Liver (tissue), 9 donors: Measurements from ENCODE around the gene ACADSB. TPM values are rescaled to one million over a fixed set of nuclear protein-coding genes. Genes with fewer than 3 reads are reported as not detected.

Experiments used
- DNase-seq: peaks from one replicate; pipeline ENCODE4 v3.0.0-alpha.2; 2017; ENCODE audit warnings: low spot score
- H3K27ac ChIP-seq, 2 donors: one replicate each; pipeline ENCODE4 v1.7.0; 2013; ENCODE audit warnings: inconsistent platforms in 2 of 2, low read length in 2 of 2, control low read depth in 1 of 2, low read depth in 1 of 2, mild to moderate bottlenecking in 1 of 2
- H3K27me3 ChIP-seq, 4 donors: one replicate each; pipeline versions ENCODE4 v1.6.1 to v1.7.0; 2013; ENCODE audit warnings: low read length in 3 of 4, inconsistent platforms in 1 of 4, mild to moderate bottlenecking in 1 of 4, moderate library complexity in 1 of 4; ENCODE audit not compliant: control insufficient read depth in 4 of 4, insufficient read depth in 4 of 4
- H3K36me3 ChIP-seq, 4 donors: one replicate each; pipeline versions ENCODE4 v1.6.1 to v1.7.0; 2013; ENCODE audit warnings: low read length in 3 of 4, mild to moderate bottlenecking in 3 of 4, low read depth in 1 of 4, moderate library complexity in 1 of 4; ENCODE audit not compliant: control insufficient read depth in 4 of 4, insufficient read depth in 3 of 4
- H3K4me1 ChIP-seq, 4 donors: one replicate each; pipeline versions ENCODE4 v1.6.1 to v1.7.0; 2013; ENCODE audit warnings: low read length in 3 of 4, mild to moderate bottlenecking in 3 of 4, moderate library complexity in 1 of 4; ENCODE audit not compliant: control insufficient read depth in 4 of 4, insufficient read depth in 4 of 4
- H3K4me3 ChIP-seq, 3 donors: one replicate each; pipeline versions ENCODE4 v1.6.1 to v1.7.0; 2013; ENCODE audit warnings: low read length in 3 of 3, control low read depth in 1 of 3, low read depth in 1 of 3, mild to moderate bottlenecking in 1 of 3
- H3K9ac ChIP-seq, 2 donors: one replicate each; pipeline ENCODE4 v1.7.0; 2013; ENCODE audit warnings: low read length in 2 of 2, mild to moderate bottlenecking in 2 of 2, moderate library complexity in 2 of 2, control low read depth in 1 of 2, low read depth in 1 of 2
- H3K9me3 ChIP-seq, 4 donors: one replicate each; pipeline versions ENCODE4 v1.6.1 to v1.7.0; 2013; ENCODE audit warnings: low read length in 3 of 4; ENCODE audit not compliant: control insufficient read depth in 4 of 4
- ATF3 ChIP-seq: IDR thresholded peaks from 2 replicates; pipeline ENCODE4 v1.6.1; 2016; ENCODE audit warnings: antibody characterized with exemption
- CTCF ChIP-seq: fragments of 150-350 bp; IDR thresholded peaks from 2 replicates; pipeline ENCODE4 v1.5.1; 2017; ENCODE audit warnings: improper control_type of control experiment, low read depth, low read length; ENCODE audit not compliant: missing input control
- EGR1 ChIP-seq, 2 donors: IDR thresholded peaks; 2 replicates each; pipeline ENCODE4 v1.6.1; 2016 to 2018; ENCODE audit warnings: antibody characterized with exemption in 2 of 2, low read depth in 2 of 2
- FOXA1 ChIP-seq: IDR thresholded peaks from 2 replicates; pipeline ENCODE4 v1.6.1; 2016; ENCODE audit warnings: antibody characterized with exemption
- FOXA2 ChIP-seq: IDR thresholded peaks from 2 replicates; pipeline ENCODE4 v1.6.1; 2016; ENCODE audit warnings: antibody characterized with exemption
- GABPA ChIP-seq, 2 donors: IDR thresholded peaks in 1 of 2; conservative IDR thresholded peaks in 1 of 2; 2 replicates each; pipeline ENCODE4 v1.6.1; 2016; ENCODE audit warnings: antibody characterized with exemption in 2 of 2, mild to moderate bottlenecking in 1 of 2, moderate library complexity in 1 of 2
- HNF4A ChIP-seq, 2 donors: conservative IDR thresholded peaks; 2 replicates each; pipeline ENCODE4 v1.6.1; 2016; ENCODE audit warnings: antibody characterized with exemption in 2 of 2, mild to moderate bottlenecking in 2 of 2
- HNF4G ChIP-seq: IDR thresholded peaks from 2 replicates; pipeline ENCODE4 v1.6.1; 2016; ENCODE audit warnings: antibody characterized with exemption
- JUND ChIP-seq, 2 donors: IDR thresholded peaks; 2 replicates each; pipeline ENCODE4 v1.6.1; 2016; ENCODE audit warnings: antibody characterized with exemption in 2 of 2
- NR2F2 ChIP-seq: IDR thresholded peaks from 2 replicates; pipeline ENCODE4 v1.6.1; 2016; ENCODE audit warnings: antibody characterized with exemption
- RAD21 ChIP-seq, 2 donors: IDR thresholded peaks; 2 replicates each; pipeline ENCODE4 v1.6.1; 2016; ENCODE audit warnings: antibody characterized with exemption in 2 of 2, mild to moderate bottlenecking in 2 of 2
- RXRA ChIP-seq, 2 donors: IDR thresholded peaks; 2 replicates each; pipeline ENCODE4 v1.6.1; 2017 to 2018; ENCODE audit warnings: antibody characterized with exemption in 2 of 2, mild to moderate bottlenecking in 1 of 2
- SP1 ChIP-seq: IDR thresholded peaks from 2 replicates; pipeline ENCODE4 v1.6.1; 2018; ENCODE audit warnings: antibody characterized with exemption, mild to moderate bottlenecking
- YY1 ChIP-seq: IDR thresholded peaks from 2 replicates; pipeline ENCODE4 v1.6.1; 2016; ENCODE audit warnings: antibody characterized with exemption, mild to moderate bottlenecking
- WGBS: extraction: QIAGEN DNeasy Blood & Tissue Kit; methylation state at CpG from one replicate; pipeline ENCODE4 v1.1.7; 2013; 5-methylcytosine and 5-hydroxymethylcytosine counted together
- polyA plus RNA-seq, 2 donors: library from polyadenylated mRNA; stranded (reverse) in 1 of 2; unstranded in 1 of 2; fragments of 200-250 nt in 1 of 2; fragments of >200 nt in 1 of 2; fragmentation: Nextera tagmentation in 1 of 2; extraction: Ambion mirVana in 1 of 2; gene quantifications; one replicate each; pipeline versions ENCODE4 v1.2.1 to v1.2.3, GENCODE V29; 2013 to 2015
- total RNA-seq, 2 donors: library from RNA; depleted of rRNA; stranded (reverse); fragments of >200 nt; gene quantifications; one replicate each; pipeline ENCODE4 v1.2.3, GENCODE V29; 2014
- TF ChIP-seq, protein P1 (sequence below): IDR thresholded peaks from 2 replicates; pipeline ENCODE4 v1.6.1; 2016; ENCODE audit warnings: antibody characterized with exemption, mild to moderate bottlenecking
- donor health status: healthy.
- donor health status: healthy.
- donor health status: healthy.
- donor health status: healthy.
- donor health status: healthy.

ACADSB gene
- total and polyA plus RNA-seq, 4 donors: 97.9 to 164 (median 110) TPM

- Histone ChIP-seq H3K27ac (peak overlapping the region; percentile 87 to 95), H3K4me1 (peaks cover 15 to 38% (median 28%) of the 10 kb centered on the region in 4 donors), H3K4me3 (peak overlapping the region; percentile 73 to 91 (median 85)), H3K36me3 (peaks cover 0 to 2% (median under 1%) of the 10 kb centered on the region in 4 donors), H3K9me3 (no peaks in the 10 kb centered on the region), H3K9ac (peak overlapping the region; percentile 80 to 99), H3K27me3 (no peaks in the 10 kb centered on the region)
- WGBS: under 1% methylated on average over 34 of the region's 34 CpGs
- DNase-seq: peak; percentile 52
- no peak for TF ChIP-seq YY1
- TF ChIP-seq, protein P1, sequence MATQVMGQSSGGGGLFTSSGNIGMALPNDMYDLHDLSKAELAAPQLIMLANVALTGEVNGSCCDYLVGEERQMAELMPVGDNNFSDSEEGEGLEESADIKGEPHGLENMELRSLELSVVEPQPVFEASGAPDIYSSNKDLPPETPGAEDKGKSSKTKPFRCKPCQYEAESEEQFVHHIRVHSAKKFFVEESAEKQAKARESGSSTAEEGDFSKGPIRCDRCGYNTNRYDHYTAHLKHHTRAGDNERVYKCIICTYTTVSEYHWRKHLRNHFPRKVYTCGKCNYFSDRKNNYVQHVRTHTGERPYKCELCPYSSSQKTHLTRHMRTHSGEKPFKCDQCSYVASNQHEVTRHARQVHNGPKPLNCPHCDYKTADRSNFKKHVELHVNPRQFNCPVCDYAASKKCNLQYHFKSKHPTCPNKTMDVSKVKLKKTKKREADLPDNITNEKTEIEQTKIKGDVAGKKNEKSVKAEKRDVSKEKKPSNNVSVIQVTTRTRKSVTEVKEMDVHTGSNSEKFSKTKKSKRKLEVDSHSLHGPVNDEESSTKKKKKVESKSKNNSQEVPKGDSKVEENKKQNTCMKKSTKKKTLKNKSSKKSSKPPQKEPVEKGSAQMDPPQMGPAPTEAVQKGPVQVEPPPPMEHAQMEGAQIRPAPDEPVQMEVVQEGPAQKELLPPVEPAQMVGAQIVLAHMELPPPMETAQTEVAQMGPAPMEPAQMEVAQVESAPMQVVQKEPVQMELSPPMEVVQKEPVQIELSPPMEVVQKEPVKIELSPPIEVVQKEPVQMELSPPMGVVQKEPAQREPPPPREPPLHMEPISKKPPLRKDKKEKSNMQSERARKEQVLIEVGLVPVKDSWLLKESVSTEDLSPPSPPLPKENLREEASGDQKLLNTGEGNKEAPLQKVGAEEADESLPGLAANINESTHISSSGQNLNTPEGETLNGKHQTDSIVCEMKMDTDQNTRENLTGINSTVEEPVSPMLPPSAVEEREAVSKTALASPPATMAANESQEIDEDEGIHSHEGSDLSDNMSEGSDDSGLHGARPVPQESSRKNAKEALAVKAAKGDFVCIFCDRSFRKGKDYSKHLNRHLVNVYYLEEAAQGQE: no peak
- no peak for TF ChIP-seq RXRA (IDR thresholded peaks at IDR 0.05)
- no peak for TF ChIP-seq NR2F2
- no peak for TF ChIP-seq FOXA1
- TF ChIP-seq ATF3: no peak
- no peak for TF ChIP-seq GABPA (IDR thresholded peaks at IDR 0.05 in 1 of 2, conservative IDR thresholded peaks at IDR 0.05 in 1 of 2)
- TF ChIP-seq HNF4A (conservative IDR thresholded peaks at IDR 0.05): no peak
- TF ChIP-seq SP1: no peak
- TF ChIP-seq CTCF: no peak
- TF ChIP-seq HNF4G: no peak
- no peak for TF ChIP-seq RAD21 (IDR thresholded peaks at IDR 0.05)
- no peak for TF ChIP-seq JUND (IDR thresholded peaks at IDR 0.05)
- TF ChIP-seq EGR1 (IDR thresholded peaks at IDR 0.05; ENCODE audit: low read depth in 2 of 2): no peak
Observed at GRCh38 chr10:123009105-123009820, 457 bp downstream of the ACADSB start.

DNA sequence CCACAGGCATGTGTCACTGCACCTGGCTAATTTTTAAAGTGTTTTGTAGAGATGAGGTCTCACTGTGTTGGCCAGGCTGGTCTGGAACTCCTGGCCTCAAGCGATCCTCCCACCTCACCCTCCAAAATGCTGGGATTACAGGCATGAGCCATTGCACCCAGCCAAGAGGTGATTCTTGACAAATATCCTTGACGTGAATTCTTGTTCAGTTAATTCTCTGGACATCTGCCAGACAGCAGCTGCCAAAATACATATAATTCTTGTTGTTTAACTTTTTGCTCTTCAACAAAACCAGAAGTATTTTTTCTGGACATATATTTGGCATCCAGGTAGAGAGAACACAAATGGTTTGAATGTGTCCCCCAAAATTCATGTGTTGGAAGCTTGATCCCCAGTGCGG is 3.2 kb downstream of the ACADSB start:
- Histone ChIP-seq H3K4me3 (no peak overlapping the region), H3K27me3 (no peaks in the 10 kb centered on the region), H3K9me3 (no peaks in the 10 kb centered on the region), H3K4me1 (peaks cover 11 to 37% (median 23%) of the 10 kb centered on the region in 4 donors), H3K9ac (no peak overlapping the region), H3K27ac (peak overlapping the region in 1 of 2 donors; percentile 42), H3K36me3 (peaks cover 0 to 2% (median under 1%) of the 10 kb centered on the region in 4 donors)
- TF ChIP-seq RXRA (IDR thresholded peaks at IDR 0.05): peak; percentile 21 to 36
- no peak for TF ChIP-seq FOXA2
- 61% methylated on average over 3 of the region's 3 CpGs for WGBS
- no peak for DNase-seq
